ENCODE results near the gene NFYC. TPM values are rescaled to one million over a fixed set of nuclear protein-coding genes. Genes with fewer than 3 reads are reported as not detected.

NFYC gene
- total RNA-seq, 4 donors from 2014 or later, result 31.8 to 63.3 (median 44.0) TPM

GRCh38 chr1:40764981-40765380 is 73.5 kb downstream of the NFYC start:
- Histone ChIP-seq H3K9me3 (no peaks in the 10 kb centered on the region), H3K27ac (no peak overlapping the region), H3K27me3 (no peaks in the 10 kb centered on the region), H3K4me1 (no peaks in the 10 kb centered on the region), H3K36me3 (no peaks in the 10 kb centered on the region), H3K4me3 (no peak overlapping the region)
- DNase-seq, result no peak
- TF ChIP-seq, protein P1, sequence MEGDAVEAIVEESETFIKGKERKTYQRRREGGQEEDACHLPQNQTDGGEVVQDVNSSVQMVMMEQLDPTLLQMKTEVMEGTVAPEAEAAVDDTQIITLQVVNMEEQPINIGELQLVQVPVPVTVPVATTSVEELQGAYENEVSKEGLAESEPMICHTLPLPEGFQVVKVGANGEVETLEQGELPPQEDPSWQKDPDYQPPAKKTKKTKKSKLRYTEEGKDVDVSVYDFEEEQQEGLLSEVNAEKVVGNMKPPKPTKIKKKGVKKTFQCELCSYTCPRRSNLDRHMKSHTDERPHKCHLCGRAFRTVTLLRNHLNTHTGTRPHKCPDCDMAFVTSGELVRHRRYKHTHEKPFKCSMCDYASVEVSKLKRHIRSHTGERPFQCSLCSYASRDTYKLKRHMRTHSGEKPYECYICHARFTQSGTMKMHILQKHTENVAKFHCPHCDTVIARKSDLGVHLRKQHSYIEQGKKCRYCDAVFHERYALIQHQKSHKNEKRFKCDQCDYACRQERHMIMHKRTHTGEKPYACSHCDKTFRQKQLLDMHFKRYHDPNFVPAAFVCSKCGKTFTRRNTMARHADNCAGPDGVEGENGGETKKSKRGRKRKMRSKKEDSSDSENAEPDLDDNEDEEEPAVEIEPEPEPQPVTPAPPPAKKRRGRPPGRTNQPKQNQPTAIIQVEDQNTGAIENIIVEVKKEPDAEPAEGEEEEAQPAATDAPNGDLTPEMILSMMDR (IDR thresholded peaks at IDR 0.05), result no peak
- no peak for TF ChIP-seq POLR2A (IDR thresholded peaks at IDR 0.05)
- intact Hi-C loops (cut with DNase I; ENCODE audit: low total_unique reads), result no loop called here

- H3K36me3 ChIP-seq, result no peaks in the 10 kb centered on the region
- DNase-seq, result no peak
- TF ChIP-seq, protein P1 (IDR thresholded peaks at IDR 0.05), result no peak
- no peak for TF ChIP-seq POLR2A (IDR thresholded peaks at IDR 0.05)
- H3K27ac ChIP-seq, result no peak overlapping the region
- intact Hi-C loops (cut with DNase I; ENCODE audit: low total_unique reads), result no loop called here
- H3K4me1 ChIP-seq, result no peaks in the 10 kb centered on the region
- H3K4me3 ChIP-seq, result no peak overlapping the region
- H3K27me3 ChIP-seq, result no peaks in the 10 kb centered on the region
- H3K9me3 ChIP-seq, result no peaks in the 10 kb centered on the region
Observed at GRCh38 chr1:40766017-40766416, 74.5 kb downstream of the NFYC start.

GRCh38 chr1:40766560-40766959 is 75.1 kb downstream of the NFYC start:
- intact Hi-C loops (cut with DNase I; ENCODE audit: low total_unique reads), result no loop called here
- H3K9me3 ChIP-seq, result no peaks in the 10 kb centered on the region
- no peak overlapping the region for H3K27ac ChIP-seq
- TF ChIP-seq, protein P1 (IDR thresholded peaks at IDR 0.05), result no peak
- no peak for TF ChIP-seq POLR2A (IDR thresholded peaks at IDR 0.05)
- H3K36me3 ChIP-seq, result no peaks in the 10 kb centered on the region
- no peak for DNase-seq
- no peaks in the 10 kb centered on the region for H3K4me1 ChIP-seq
- no peak overlapping the region for H3K4me3 ChIP-seq
- no peaks in the 10 kb centered on the region for H3K27me3 ChIP-seq

DNA sequence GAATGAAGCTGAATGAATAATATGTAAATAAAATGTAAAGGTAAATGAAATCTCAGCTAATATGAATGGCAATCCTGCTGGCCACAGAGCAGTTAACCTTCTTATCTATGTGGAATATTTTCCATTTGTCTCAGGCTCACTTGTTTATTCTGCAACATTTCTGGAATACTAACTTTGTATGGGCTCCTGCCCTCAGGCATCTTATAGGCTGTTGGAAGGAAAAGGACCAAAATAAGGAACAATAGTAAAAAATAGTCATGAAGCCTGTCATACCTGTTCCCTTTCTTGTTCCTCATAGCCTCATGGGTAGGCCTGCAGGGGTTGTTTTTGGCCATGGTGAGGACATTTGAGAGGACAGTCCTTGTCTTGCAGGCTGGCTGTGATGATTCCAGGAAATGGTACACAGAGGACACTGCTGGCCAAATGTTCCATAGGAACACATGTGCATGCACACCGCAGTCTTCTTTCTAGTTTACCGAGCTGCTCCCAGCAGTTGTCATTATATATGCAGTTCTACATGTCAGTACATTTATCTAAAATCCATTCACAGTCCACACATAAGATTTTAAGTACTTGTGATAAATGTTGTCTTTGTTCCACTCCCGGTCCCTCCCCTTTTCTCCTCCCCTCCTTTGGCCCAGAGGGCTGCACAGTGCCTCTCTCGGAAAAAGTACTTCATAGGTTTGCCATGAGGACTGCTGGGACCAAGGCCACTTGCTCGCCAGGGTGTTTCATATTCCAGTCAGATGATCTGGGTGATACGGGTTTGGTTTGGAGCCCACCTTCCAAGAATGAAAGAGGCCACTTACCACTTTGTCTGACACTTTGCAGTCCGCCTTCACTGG is 76.9 kb downstream of the NFYC start:
- TF ChIP-seq, protein P1 (IDR thresholded peaks at IDR 0.05), result no peak
- no peak for TF ChIP-seq POLR2A (IDR thresholded peaks at IDR 0.05)
- Histone ChIP-seq H3K36me3 (no peaks in the 10 kb centered on the region), H3K4me1 (no peaks in the 10 kb centered on the region), H3K27ac (no peak overlapping the region), H3K9me3 (no peaks in the 10 kb centered on the region), H3K27me3 (no peaks in the 10 kb centered on the region), H3K4me3 (no peak overlapping the region)
- intact Hi-C loops (cut with DNase I; ENCODE audit: low total_unique reads), result no loop called here
- no peak for DNase-seq

DNA sequence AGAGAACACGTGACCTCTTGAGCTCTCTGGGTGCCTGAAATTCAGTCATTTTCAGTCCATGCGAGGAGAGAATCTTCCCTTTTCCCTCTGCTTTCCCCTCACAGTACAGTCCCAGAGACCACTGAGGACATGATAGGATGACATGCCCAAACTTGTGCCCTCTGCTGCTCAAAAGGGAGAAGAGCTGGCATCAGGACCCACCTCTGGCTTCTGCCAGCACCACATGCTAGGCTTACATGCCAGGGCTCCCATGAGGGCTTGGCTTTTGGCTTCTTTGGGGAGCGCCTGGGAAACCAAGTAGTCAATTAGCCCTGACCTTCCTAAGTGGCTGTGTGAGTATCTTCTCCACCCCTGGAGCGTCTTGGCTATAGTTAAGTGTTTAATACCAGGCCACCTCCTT is 78.3 kb downstream of the NFYC start:
- H3K36me3 ChIP-seq, result no peaks in the 10 kb centered on the region
- no peak for DNase-seq
- H3K9me3 ChIP-seq, result no peaks in the 10 kb centered on the region
- H3K27me3 ChIP-seq, result no peaks in the 10 kb centered on the region
- H3K27ac ChIP-seq, result no peak overlapping the region
- H3K4me3 ChIP-seq, result no peak overlapping the region
- H3K4me1 ChIP-seq, result no peaks in the 10 kb centered on the region
- TF ChIP-seq, protein P1 (IDR thresholded peaks at IDR 0.05), result no peak
- no peak for TF ChIP-seq POLR2A (IDR thresholded peaks at IDR 0.05)
- intact Hi-C loops (cut with DNase I; ENCODE audit: low total_unique reads), result loop anchor here (10.0 kb wide), 1 partner anchor 75 kb away; no protein-coding TSS in a partner anchor

Data from uterus (tissue), 4 donors.